GM23338 (cell line): ENCODE measurements around the gene OR5H15. TPM values are rescaled to one million over a fixed set of nuclear protein-coding genes. Genes with fewer than 3 reads are reported as not detected.

Experiments
- ATAC-seq: fragments of 200-7000 bp; cut with Tn5 transposase; 3 replicates; pipeline ENCODE4 v1.9.1; 2020
- DNase-seq: peaks from one replicate; pipeline ENCODE4 v3.0.0-alpha.2; 2015; ENCODE audit warnings: low spot score
- H2AFZ ChIP-seq: fragments of 200-600 bp; sonication (generic); 2 replicates; pipeline ENCODE4 v1.8.0; 2016; ENCODE audit warnings: antibody characterized with exemption, mild to moderate bottlenecking, moderate library complexity
- H3F3A ChIP-seq: fragments of 200-600 bp; sonication (generic); replicated peaks from 2 replicates; pipeline ENCODE4 v1.8.0; 2017; ENCODE audit warnings: antibody characterized with exemption, mixed run types, low read depth
- H3K27ac ChIP-seq: fragments of 200-600 bp; sonication (generic); 2 replicates; pipeline ENCODE4 v1.6.1; 2016; ENCODE audit warnings: low read depth
- H3K27me3 ChIP-seq: fragments of 200-600 bp; sonication (generic); 2 replicates; pipeline ENCODE4 v1.8.0; 2016; ENCODE audit warnings: mild to moderate bottlenecking, mixed run types, moderate library complexity; ENCODE audit not compliant: insufficient read depth
- H3K36me3 ChIP-seq: fragments of 200-600 bp; sonication (generic); 2 replicates; pipeline ENCODE4 v1.8.0; 2016; ENCODE audit warnings: mild to moderate bottlenecking; ENCODE audit not compliant: insufficient read depth
- H3K4me1 ChIP-seq: fragments of 200-600 bp; sonication (generic); 2 replicates; pipeline ENCODE4 v1.8.0; 2016; ENCODE audit warnings: mild to moderate bottlenecking, moderate library complexity; ENCODE audit not compliant: insufficient read depth
- H3K4me2 ChIP-seq: fragments of 200-600 bp; sonication (generic); 2 replicates; pipeline ENCODE4 v1.7.1; 2017; ENCODE audit warnings: mixed run types
- H3K4me3 ChIP-seq: fragments of 200-600 bp; sonication (generic); 2 replicates; pipeline ENCODE4 v1.6.1; 2016; ENCODE audit warnings: mixed run types
- H3K79me2 ChIP-seq: fragments of 200-600 bp; sonication (generic); replicated peaks from 2 replicates; pipeline ENCODE4 v1.8.0; 2017; ENCODE audit warnings: mild to moderate bottlenecking; ENCODE audit not compliant: insufficient read depth
- H3K9me2 ChIP-seq: fragments of 200-600 bp; sonication (generic); 2 replicates; pipeline ENCODE4 v1.8.0; 2017; ENCODE audit not compliant: insufficient read depth
- H4K20me1 ChIP-seq: fragments of 200-600 bp; sonication (generic); replicated peaks from 2 replicates; pipeline ENCODE4 v1.8.0; 2017; ENCODE audit warnings: mild to moderate bottlenecking; ENCODE audit not compliant: insufficient read depth
- H3K27ac Mint-ChIP-seq: 2 replicates; pipeline ENCODE4 v1.8.0; 2020; ENCODE audit warnings: inconsistent platforms, mild to moderate bottlenecking, moderate library complexity, mixed read lengths
- H3K27me3 Mint-ChIP-seq: 3 replicates; pipeline ENCODE4 v1.8.0; 2022; ENCODE audit warnings: low read depth, mild to moderate bottlenecking, moderate library complexity, mixed read lengths, inconsistent platforms; ENCODE audit not compliant: insufficient read depth, poor library complexity
- H3K36me3 Mint-ChIP-seq: 3 replicates; pipeline ENCODE4 v1.8.0; 2021; ENCODE audit warnings: low read depth, mild to moderate bottlenecking, inconsistent platforms, moderate library complexity, mixed read lengths
- H3K4me1 Mint-ChIP-seq: 3 replicates; pipeline ENCODE4 v1.8.0; 2020; ENCODE audit warnings: mild to moderate bottlenecking, inconsistent platforms, mixed read lengths
- H3K4me3 Mint-ChIP-seq: 3 replicates; pipeline ENCODE4 v1.8.0; 2021; ENCODE audit warnings: moderate library complexity, mild to moderate bottlenecking, inconsistent platforms, mixed read lengths
- H3K9me3 Mint-ChIP-seq: 3 replicates; pipeline ENCODE4 v1.8.0; 2020; ENCODE audit warnings: moderate library complexity, mild to moderate bottlenecking, inconsistent platforms, mixed read lengths
- EZH2phosphoT487 ChIP-seq: fragments of 200-600 bp; sonication (generic); IDR thresholded peaks from one replicate; pipeline ENCODE4 v1.8.1; 2018; ENCODE audit warnings: antibody characterized with exemption; ENCODE audit not compliant: unreplicated experiment
- JUNB ChIP-seq: IDR thresholded peaks from one replicate; pipeline ENCODE4 v1.6.1; 2016; ENCODE audit warnings: antibody characterized with exemption; ENCODE audit not compliant: unreplicated experiment
- NANOG ChIP-seq: IDR thresholded peaks from 2 replicates; pipeline ENCODE4 v1.6.1; 2016; ENCODE audit warnings: antibody characterized with exemption, borderline replicate concordance
- POLR2AphosphoS5 ChIP-seq: IDR thresholded peaks from 2 replicates; pipeline ENCODE4 v1.6.1; 2016; ENCODE audit warnings: antibody characterized with exemption, low read depth
- STAT1 ChIP-seq: IDR thresholded peaks from one replicate; pipeline ENCODE4 v1.6.1; 2016; ENCODE audit warnings: antibody characterized with exemption; ENCODE audit not compliant: unreplicated experiment
- polyA plus RNA-seq: library from polyadenylated mRNA; unstranded; fragments of >200 nt; fragmentation: Nextera tagmentation; extraction: Ambion mirVana; gene quantifications from 2 replicates; pipeline ENCODE4 v1.2.1, GENCODE V29; 2016
- total RNA-seq: library from RNA; depleted of rRNA; stranded (reverse); fragments of >200 nt; shearing (Covaris generic); gene quantifications from 2 replicates; pipeline ENCODE4 v1.2.3, GENCODE V29; 2014
- TF ChIP-seq, protein P1 (sequence below), 2 experiments: fragments of 200-600 bp in 1 of 2; sonication (generic) in 1 of 2; conservative IDR thresholded peaks; 2 replicates each; pipeline versions ENCODE4 v1.5.1 to v1.6.1; 2016 to 2017; ENCODE audit warnings: antibody characterized with exemption in 2 of 2, low read depth in 2 of 2, mild to moderate bottlenecking in 2 of 2, moderate library complexity in 1 of 2
- TF ChIP-seq, protein P2 (sequence below): IDR thresholded peaks from one replicate; pipeline ENCODE4 v1.6.1; 2018; ENCODE audit warnings: antibody characterized with exemption; ENCODE audit not compliant: unreplicated experiment
- TF ChIP-seq, protein P3 (sequence below): fragments of 250-450 bp; sonication (Bioruptor Pico); IDR thresholded peaks from 2 replicates; pipeline ENCODE4 v1.5.0; 2020; ENCODE audit warnings: mild to moderate bottlenecking, moderate library complexity

OR5H15 gene
- total and polyA plus RNA-seq, 2 experiments from 2014 or later, result not detected

DNA sequence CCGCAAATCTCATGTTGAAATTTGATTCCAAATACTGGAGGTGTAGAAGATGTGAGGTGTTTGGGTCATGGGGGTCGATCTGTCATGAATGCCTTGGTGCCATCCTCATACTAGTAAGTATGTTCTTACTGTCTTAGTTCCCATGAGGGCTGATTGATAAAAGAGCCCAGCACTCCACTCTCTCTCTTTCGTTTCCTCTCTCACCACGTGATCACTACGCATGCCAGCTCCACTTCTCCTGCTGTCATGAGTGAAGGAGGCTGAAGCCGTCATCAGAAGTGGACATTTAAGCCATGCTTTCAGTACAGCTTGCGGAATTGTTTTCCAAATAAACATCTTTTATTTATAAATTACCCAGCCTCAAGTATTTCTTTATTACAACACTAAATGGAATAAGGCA is 6.1 kb downstream of the OR5H15 start:
- Mint-ChIP-seq H3K9me3 (peaks cover 58% of the 10 kb centered on the region), H3K36me3 (peaks cover 45% of the 10 kb centered on the region), H3K27ac (no peak overlapping the region), H3K27me3 (peaks cover 7% of the 10 kb centered on the region), H3K4me3 (no peak overlapping the region), H3K4me1 (no peaks in the 10 kb centered on the region)
- Histone ChIP-seq H2AFZ (no peak overlapping the region), H3K4me2 (no peak overlapping the region), H3K4me1 (no peaks in the 10 kb centered on the region), H4K20me1 (no peaks in the 10 kb centered on the region), H3K4me3 (no peak overlapping the region), H3K36me3 (0 out of 2 replicates have a peak, but pooled peaks cover 5% of the 10 kb centered on the region), H3K27me3 (no peaks in the 10 kb centered on the region), H3K79me2 (no peaks in the 10 kb centered on the region), H3F3A (no peaks in the 10 kb centered on the region), H3K27ac (no peak overlapping the region), H3K9me2 (peaks cover 5% of the 10 kb centered on the region; the same call in 1 of the 2 replicates)
- TF ChIP-seq POLR2AphosphoS5 (no peak), EZH2phosphoT487 (no peak), JUNB (no peak), STAT1 (no peak), NANOG (no peak)
- TF ChIP-seq, protein P1, sequence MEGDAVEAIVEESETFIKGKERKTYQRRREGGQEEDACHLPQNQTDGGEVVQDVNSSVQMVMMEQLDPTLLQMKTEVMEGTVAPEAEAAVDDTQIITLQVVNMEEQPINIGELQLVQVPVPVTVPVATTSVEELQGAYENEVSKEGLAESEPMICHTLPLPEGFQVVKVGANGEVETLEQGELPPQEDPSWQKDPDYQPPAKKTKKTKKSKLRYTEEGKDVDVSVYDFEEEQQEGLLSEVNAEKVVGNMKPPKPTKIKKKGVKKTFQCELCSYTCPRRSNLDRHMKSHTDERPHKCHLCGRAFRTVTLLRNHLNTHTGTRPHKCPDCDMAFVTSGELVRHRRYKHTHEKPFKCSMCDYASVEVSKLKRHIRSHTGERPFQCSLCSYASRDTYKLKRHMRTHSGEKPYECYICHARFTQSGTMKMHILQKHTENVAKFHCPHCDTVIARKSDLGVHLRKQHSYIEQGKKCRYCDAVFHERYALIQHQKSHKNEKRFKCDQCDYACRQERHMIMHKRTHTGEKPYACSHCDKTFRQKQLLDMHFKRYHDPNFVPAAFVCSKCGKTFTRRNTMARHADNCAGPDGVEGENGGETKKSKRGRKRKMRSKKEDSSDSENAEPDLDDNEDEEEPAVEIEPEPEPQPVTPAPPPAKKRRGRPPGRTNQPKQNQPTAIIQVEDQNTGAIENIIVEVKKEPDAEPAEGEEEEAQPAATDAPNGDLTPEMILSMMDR (conservative IDR thresholded peaks at IDR 0.05; ENCODE audit: low read depth in 2 of 2), result no peak
- TF ChIP-seq, protein P2, sequence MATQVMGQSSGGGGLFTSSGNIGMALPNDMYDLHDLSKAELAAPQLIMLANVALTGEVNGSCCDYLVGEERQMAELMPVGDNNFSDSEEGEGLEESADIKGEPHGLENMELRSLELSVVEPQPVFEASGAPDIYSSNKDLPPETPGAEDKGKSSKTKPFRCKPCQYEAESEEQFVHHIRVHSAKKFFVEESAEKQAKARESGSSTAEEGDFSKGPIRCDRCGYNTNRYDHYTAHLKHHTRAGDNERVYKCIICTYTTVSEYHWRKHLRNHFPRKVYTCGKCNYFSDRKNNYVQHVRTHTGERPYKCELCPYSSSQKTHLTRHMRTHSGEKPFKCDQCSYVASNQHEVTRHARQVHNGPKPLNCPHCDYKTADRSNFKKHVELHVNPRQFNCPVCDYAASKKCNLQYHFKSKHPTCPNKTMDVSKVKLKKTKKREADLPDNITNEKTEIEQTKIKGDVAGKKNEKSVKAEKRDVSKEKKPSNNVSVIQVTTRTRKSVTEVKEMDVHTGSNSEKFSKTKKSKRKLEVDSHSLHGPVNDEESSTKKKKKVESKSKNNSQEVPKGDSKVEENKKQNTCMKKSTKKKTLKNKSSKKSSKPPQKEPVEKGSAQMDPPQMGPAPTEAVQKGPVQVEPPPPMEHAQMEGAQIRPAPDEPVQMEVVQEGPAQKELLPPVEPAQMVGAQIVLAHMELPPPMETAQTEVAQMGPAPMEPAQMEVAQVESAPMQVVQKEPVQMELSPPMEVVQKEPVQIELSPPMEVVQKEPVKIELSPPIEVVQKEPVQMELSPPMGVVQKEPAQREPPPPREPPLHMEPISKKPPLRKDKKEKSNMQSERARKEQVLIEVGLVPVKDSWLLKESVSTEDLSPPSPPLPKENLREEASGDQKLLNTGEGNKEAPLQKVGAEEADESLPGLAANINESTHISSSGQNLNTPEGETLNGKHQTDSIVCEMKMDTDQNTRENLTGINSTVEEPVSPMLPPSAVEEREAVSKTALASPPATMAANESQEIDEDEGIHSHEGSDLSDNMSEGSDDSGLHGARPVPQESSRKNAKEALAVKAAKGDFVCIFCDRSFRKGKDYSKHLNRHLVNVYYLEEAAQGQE, result no peak
- TF ChIP-seq, protein P3, sequence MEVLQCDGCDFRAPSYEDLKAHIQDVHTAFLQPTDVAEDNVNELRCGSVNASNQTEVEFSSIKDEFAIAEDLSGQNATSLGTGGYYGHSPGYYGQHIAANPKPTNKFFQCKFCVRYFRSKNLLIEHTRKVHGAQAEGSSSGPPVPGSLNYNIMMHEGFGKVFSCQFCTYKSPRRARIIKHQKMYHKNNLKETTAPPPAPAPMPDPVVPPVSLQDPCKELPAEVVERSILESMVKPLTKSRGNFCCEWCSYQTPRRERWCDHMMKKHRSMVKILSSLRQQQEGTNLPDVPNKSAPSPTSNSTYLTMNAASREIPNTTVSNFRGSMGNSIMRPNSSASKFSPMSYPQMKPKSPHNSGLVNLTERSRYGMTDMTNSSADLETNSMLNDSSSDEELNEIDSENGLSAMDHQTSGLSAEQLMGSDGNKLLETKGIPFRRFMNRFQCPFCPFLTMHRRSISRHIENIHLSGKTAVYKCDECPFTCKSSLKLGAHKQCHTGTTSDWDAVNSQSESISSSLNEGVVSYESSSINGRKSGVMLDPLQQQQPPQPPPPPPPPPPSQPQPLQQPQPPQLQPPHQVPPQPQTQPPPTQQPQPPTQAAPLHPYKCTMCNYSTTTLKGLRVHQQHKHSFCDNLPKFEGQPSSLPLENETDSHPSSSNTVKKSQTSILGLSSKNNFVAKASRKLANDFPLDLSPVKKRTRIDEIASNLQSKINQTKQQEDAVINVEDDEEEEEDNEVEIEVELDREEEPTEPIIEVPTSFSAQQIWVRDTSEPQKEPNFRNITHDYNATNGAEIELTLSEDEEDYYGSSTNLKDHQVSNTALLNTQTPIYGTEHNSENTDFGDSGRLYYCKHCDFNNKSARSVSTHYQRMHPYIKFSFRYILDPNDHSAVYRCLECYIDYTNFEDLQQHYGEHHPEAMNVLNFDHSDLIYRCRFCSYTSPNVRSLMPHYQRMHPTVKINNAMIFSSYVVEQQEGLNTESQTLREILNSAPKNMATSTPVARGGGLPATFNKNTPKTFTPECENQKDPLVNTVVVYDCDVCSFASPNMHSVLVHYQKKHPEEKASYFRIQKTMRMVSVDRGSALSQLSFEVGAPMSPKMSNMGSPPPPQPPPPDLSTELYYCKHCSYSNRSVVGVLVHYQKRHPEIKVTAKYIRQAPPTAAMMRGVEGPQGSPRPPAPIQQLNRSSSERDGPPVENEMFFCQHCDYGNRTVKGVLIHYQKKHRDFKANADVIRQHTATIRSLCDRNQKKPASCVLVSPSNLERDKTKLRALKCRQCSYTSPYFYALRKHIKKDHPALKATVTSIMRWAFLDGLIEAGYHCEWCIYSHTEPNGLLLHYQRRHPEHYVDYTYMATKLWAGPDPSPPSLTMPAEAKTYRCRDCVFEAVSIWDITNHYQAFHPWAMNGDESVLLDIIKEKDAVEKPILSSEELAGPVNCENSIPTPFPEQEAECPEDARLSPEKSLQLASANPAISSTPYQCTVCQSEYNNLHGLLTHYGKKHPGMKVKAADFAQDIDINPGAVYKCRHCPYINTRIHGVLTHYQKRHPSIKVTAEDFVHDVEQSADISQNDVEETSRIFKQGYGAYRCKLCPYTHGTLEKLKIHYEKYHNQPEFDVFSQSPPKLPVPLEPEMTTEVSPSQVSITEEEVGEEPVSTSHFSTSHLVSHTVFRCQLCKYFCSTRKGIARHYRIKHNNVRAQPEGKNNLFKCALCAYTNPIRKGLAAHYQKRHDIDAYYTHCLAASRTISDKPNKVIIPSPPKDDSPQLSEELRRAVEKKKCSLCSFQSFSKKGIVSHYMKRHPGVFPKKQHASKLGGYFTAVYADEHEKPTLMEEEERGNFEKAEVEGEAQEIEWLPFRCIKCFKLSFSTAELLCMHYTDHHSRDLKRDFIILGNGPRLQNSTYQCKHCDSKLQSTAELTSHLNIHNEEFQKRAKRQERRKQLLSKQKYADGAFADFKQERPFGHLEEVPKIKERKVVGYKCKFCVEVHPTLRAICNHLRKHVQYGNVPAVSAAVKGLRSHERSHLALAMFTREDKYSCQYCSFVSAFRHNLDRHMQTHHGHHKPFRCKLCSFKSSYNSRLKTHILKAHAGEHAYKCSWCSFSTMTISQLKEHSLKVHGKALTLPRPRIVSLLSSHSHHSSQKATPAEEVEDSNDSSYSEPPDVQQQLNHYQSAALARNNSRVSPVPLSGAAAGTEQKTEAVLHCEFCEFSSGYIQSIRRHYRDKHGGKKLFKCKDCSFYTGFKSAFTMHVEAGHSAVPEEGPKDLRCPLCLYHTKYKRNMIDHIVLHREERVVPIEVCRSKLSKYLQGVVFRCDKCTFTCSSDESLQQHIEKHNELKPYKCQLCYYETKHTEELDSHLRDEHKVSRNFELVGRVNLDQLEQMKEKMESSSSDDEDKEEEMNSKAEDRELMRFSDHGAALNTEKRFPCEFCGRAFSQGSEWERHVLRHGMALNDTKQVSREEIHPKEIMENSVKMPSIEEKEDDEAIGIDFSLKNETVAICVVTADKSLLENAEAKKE (CRISPR knock-in tag), result no peak
- no peak for ATAC-seq
- no peak for DNase-seq
